GM19372 (cell line): ENCODE results near the gene ZNF367.
"Not testable (repeated sequence)": the region's sequence is repeated elsewhere in the genome, so short reads cannot be mapped to it uniquely, and the experiment has no call there.

Experiments
- ATAC-seq: cut with Tn5 transposase; IDR thresholded peaks from one replicate; pipeline ENCODE4 v1.9.1; 2021; ENCODE audit warnings: mild to moderate bottlenecking, low read depth, moderate library complexity; ENCODE audit not compliant: unreplicated experiment

ZNF367 gene

GRCh38 chr9:96375507-96375906 lies 42.7 kb downstream of the ZNF367 start:
- ATAC-seq, result not testable (repeated sequence)

DNA sequence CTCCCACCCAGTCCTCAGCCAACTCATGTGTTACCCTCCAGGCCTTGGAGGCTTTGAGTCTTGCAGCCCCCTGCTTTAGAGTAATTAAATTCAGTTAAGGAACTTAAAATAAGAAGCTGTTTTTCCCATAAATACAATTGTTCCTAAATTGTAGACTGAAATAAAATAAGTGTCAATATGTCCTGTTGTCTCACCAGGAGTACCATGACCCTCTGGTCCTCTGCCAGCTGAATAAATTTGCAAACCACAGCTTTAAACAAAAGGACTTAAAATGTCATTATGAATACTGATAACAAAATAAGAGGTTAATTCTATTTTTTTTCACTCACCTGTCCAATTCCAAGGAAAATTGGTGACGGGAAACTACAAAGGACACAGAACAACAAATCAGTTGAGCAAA lies 50.2 kb downstream of the ZNF367 start:
- no peak for ATAC-seq

DNA sequence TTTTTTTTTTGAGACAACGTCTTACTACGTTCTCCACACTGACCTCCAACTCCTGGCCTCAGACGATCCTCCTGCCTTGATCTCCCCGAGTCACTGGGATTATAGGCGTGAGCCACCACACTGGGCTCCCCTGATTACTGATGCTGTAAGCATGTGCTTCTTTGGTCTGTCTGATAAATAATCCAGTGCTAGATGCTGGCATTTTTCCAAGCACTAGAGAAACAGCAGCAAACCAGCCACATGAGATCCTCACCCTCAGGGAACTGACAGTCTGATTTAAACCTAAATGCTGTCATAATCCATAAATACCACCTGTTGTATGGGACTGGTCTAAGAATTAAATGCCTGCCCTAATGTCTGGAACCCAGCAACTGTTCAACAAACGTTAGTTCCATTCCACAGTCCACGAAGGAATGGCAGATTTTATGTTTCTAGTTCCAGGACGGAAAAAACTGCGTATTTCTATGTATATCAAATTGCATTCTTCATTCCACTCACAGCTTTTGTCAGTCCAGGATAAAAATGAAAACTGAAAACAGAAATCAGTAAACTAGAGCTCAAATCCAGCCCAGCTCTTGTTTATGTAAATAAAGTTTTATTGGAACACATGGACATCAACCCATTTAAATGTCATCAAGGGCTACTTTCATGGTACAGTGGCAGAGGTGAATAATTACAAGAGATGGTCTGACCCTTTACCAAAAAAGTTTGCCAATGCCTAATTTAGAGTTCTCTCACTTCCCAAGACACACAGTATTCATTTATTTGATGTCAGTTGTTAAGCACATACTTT lies 54.8 kb downstream of the ZNF367 start:
- no peak for ATAC-seq

GRCh38 chr9:96362119-96362518 lies 56.1 kb downstream of the ZNF367 start:
- ATAC-seq, result not testable (repeated sequence)

GRCh38 chr9:96361668-96362067 lies 56.5 kb downstream of the ZNF367 start:
- ATAC-seq, result no peak

DNA sequence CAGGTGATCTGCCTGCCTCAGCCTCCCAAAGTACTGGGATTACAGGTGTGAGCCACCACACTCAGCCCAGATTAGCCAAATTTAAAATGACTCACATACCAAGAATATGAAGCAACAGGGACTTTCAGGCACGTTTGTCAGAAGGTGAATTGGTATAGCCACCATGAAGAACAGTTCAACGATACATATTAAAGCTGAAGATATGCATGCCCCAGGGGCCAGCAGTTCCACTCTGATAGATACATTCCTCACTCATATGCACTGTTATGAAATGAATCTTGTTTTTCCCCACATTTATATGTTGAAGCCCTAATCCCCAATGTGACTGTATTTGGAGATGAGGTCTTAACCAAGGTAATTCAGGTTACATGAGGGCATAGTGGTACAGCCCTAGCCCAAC lies 57.2 kb downstream of the ZNF367 start:
- no peak for ATAC-seq

- ATAC-seq, result not testable (repeated sequence)
Measured at GRCh38 chr9:96360523-96360922, 57.6 kb downstream of the ZNF367 start.

GRCh38 chr9:96350866-96351265 lies 67.3 kb downstream of the ZNF367 start:
- ATAC-seq, result no peak

DNA sequence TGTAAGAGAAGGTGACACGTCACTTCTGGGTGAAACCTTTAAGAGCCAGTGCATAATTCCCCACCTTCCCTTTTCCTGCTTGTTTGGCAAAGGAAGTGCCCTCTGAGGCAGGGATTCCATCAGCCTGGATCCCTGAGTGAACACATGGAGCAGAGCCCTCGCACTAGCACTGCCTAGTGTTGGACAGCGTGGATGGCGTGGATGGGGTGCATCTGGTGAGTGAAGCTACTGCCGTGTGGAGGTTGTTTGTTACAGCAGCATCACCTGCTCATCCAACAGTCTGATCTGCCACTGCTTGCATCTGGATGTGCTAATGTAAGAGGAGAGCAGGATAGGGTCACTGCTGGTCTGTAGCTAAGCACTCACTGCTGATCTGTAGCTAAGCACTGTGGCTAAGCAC lies 69.9 kb downstream of the ZNF367 start:
- no peak for ATAC-seq

GRCh38 chr9:96345551-96345950 lies 72.6 kb downstream of the ZNF367 start:
- ATAC-seq, result no peak

DNA sequence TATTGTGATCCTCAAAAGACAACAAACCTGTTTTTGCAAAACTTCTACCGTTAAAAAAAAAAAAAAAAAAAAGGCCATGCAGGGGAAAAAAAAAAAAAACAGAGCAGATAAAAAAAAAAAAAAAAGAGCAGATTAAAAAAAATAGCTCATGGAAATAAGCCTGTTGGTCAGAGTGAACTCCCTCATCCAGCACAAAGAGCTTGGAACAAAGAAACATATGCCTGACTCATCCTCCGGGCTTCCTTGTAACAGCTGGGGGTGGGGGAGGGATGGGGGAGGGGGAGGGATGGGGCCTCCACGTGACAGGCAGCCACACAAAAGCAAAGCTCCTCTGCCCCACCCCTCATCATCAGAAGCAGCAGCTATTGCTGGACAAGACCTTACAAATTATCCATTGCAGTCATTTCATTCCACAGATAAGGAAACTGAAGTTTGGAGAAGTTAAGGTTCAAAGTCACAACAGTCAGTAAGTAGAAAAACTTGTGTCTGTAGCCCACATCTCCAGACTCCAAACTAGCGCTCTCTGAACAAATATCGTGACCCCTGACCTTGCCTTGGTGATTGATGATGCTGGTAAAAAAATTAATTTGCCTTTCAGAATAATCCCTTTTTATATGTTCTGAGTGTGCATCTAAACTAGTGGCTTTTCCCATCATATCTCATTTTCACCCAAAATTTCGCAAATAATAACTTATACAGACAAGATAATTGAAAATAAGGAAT lies 73.6 kb downstream of the ZNF367 start:
- ATAC-seq, result no peak

DNA sequence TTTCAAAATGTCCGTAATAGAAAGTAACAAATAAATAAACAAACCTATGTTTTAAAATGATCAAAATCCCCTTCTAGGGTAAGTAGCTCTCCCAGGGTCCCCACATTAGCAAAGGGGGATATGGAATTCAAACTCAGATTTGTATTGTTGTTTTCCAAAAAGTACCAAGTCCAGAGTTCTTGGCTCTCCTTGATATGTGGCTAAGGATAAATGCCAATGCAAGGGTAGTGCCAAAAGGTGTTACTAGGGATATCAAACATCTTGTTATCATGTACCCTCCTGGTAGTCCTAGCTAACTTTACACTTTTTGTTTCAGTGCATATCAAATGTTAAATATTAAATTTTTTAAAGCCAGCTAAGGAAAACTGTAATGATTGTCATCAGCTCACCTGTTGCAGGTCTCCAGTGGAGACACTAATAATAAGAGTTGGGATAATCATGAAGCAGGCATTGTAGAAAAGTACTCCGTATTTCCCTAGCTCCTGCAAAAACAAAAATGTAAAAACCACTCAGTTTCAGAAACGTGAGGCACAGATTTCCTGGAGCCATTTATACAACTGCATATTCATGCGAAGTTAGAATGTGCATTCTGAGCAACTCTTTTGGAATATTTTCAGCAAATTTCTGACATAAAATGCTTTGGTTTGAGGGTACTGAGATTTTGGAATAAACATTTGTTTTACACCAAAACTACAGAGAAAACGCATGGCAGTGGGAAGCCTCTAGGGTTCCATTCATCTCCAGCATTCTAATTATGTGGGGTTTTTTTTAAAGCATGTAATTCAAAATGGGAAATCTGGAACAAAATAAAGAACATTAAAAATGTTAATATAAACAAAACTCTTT lies 74.4 kb downstream of the ZNF367 start:
- no peak for ATAC-seq

GRCh38 chr9:96342571-96343245 lies 75.5 kb downstream of the ZNF367 start:
- ATAC-seq, result no peak

GRCh38 chr9:96340707-96341106 lies 77.5 kb downstream of the ZNF367 start:
- no peak for ATAC-seq

DNA sequence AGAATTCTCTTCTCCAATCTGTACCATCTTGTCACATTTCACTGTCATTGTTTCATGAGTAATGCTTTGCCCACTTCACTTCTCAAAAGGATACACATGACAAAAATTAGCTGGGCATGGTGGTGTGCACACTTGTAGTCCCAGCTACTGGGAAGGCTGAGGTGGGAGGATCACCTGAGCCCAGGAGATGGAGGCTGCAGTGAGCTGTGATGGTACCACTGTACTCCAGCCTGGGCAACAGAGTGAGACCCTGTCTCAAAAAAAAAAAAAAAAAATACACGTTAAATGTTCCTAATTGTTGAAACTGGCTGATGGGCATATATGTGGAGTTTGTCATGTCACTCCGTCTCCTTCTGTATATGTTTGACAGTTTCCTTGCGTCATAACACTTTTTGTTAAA lies 79.9 kb downstream of the ZNF367 start:
- ATAC-seq, result no peak
